ENCODE results near the gene RIN3. TPM values are rescaled to one million over a fixed set of nuclear protein-coding genes. Genes with fewer than 3 reads are reported as not detected.

The RIN3 gene
- polyA plus RNA-seq, 1 experiment: 8.2 TPM

DNA sequence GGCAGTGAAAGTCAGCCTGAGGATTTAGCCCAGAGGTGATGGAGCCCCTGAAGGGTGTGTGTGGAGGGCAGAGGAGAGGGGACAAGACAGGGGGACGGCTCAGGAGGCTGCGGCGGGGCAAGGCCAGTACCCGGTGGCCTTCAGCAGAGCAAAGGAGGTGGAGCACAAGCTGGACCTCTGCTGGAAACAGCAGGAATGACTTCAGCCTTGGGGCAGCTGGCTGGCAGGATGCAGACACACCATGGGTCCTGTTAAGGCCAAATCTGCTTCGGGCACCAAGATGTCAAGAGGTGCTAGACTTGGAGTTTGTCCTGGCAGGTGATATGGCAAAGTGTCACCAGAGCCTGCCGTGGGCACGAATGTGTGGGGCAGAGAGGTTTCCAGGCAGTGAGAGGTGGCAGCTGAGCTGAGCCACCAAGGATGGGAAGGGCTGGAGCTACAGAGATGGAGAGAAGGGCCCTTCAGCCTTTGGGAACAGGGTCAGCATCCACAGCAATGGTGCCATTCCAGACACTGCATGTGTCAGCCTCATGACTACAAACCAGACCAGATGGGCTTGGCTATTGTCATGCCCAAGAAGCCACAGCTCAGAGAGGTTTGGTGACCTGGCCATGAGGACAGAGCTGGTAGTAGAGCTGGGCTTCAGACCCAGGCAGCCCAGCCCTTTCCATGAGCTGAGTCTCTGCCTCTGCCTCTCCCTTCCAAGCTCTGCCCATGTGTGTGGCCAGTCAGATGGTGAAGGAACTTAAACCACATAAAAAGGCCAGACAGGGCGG is 142.9 kb downstream of the RIN3 start:
- POLR2A ChIA-PET: no interaction called here

DNA sequence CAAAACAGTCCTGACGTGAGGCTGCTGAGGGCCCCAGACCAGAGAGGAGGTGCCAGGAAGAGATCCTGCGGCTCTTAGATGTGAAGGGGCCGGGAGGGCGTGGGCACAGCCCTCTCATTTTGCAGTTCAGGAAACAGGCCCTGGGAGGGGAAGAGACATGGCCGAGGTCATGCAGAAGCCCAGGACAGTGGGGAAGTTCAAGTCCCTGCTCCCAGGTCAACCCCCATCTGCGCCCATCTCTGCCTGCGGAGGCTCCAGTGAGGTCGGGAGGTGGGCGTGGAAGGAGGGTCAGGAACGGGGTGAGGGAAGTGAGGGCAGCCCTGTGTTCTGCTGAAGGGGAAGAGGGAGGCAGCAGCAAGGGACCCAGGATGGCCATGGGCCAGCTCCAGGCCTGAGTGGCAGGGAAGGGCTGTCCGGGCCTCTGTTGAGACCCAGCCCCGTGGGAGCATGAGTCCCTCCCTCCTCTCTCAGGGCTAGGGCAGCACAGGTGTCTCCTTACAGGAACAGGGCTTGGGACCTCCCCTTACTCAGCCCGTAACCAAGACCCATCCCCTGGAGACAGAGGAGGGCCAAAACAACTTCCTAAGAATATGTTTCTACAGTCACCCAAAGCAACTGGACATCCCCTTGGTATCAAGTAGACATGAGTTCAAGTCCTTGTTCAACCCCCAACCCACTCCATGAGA is 144.0 kb downstream of the RIN3 start:
- no peak for DNase-seq (ENCODE audit: low read depth)
- CTCF ChIA-PET: interaction anchor here (0.5 to 2.7 kb wide), 2 partner anchors 11 to 38 kb away, joined by 3 to 8 read pairs; no protein-coding TSS in a partner anchor
- H3K4me3 ChIP-seq (ENCODE audit: low read depth, low read length): no peak overlapping the region
- peaks cover 16% of the 10 kb centered on the region for H3K36me3 ChIP-seq (ENCODE audit: control insufficient read depth, insufficient read depth, low read length)
- no peaks in the 10 kb centered on the region for H3K27me3 ChIP-seq (ENCODE audit: control insufficient read depth, insufficient read depth, low read length)
- TF ChIP-seq, protein P1, sequence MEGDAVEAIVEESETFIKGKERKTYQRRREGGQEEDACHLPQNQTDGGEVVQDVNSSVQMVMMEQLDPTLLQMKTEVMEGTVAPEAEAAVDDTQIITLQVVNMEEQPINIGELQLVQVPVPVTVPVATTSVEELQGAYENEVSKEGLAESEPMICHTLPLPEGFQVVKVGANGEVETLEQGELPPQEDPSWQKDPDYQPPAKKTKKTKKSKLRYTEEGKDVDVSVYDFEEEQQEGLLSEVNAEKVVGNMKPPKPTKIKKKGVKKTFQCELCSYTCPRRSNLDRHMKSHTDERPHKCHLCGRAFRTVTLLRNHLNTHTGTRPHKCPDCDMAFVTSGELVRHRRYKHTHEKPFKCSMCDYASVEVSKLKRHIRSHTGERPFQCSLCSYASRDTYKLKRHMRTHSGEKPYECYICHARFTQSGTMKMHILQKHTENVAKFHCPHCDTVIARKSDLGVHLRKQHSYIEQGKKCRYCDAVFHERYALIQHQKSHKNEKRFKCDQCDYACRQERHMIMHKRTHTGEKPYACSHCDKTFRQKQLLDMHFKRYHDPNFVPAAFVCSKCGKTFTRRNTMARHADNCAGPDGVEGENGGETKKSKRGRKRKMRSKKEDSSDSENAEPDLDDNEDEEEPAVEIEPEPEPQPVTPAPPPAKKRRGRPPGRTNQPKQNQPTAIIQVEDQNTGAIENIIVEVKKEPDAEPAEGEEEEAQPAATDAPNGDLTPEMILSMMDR (IDR thresholded peaks at IDR 0.05; ENCODE audit: insufficient read depth, low read depth, low read length): no peak
- POLR2A ChIA-PET: no interaction called here

More for the DNA sequence above, 142.9 kb downstream of the RIN3 start:
- no peak overlapping the region for H3K4me3 ChIP-seq (ENCODE audit: low read depth, low read length)
- CTCF ChIA-PET: interaction anchor here (0.5 to 0.9 kb wide), 5 partner anchors 9 to 549 kb away, joined by 3 to 4 read pairs (median 3); no protein-coding TSS in a partner anchor
- H3K27me3 ChIP-seq (ENCODE audit: control insufficient read depth, insufficient read depth, low read length): no peaks in the 10 kb centered on the region
- TF ChIP-seq, protein P1 (IDR thresholded peaks at IDR 0.05; ENCODE audit: insufficient read depth, low read depth, low read length): peak; percentile 15; the same call in 1 of the 2 replicates
- DNase-seq (ENCODE audit: low read depth): no peak
- peaks cover 16% of the 10 kb centered on the region for H3K36me3 ChIP-seq (ENCODE audit: control insufficient read depth, insufficient read depth, low read length)

DNA sequence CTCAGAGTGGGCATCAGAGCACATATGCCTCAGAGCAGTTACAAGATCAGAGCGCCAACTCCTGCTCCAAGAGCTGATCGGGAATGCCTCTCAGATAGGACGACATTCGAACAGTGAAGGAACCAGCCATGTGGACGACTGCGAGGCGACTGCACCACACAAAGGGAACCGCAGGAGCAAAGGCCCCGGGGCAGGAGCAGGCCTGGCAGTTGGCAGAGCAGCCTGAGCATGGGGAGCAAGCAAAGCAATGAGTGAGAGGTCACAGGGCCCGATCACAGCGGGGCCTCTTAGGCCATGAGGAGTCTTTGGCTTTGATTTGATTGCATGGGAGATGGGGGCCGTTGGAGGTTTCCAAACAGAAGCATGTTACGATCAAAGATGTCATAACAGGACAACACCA is 144.6 kb downstream of the RIN3 start:
- TF ChIP-seq, protein P1 (IDR thresholded peaks at IDR 0.05; ENCODE audit: insufficient read depth, low read depth, low read length): no peak
- H3K27me3 ChIP-seq (ENCODE audit: control insufficient read depth, insufficient read depth, low read length): no peaks in the 10 kb centered on the region
- DNase-seq (ENCODE audit: low read depth): no peak
- ChIA-PET CTCF (interaction anchor here (0.5 to 2.7 kb wide), 2 partner anchors 12 to 39 kb away, joined by 3 to 8 read pairs; no protein-coding TSS in a partner anchor), POLR2A (no interaction called here)
- peaks cover 12% of the 10 kb centered on the region for H3K36me3 ChIP-seq (ENCODE audit: control insufficient read depth, insufficient read depth, low read length)
- H3K4me3 ChIP-seq (ENCODE audit: low read depth, low read length): no peak overlapping the region

DNA sequence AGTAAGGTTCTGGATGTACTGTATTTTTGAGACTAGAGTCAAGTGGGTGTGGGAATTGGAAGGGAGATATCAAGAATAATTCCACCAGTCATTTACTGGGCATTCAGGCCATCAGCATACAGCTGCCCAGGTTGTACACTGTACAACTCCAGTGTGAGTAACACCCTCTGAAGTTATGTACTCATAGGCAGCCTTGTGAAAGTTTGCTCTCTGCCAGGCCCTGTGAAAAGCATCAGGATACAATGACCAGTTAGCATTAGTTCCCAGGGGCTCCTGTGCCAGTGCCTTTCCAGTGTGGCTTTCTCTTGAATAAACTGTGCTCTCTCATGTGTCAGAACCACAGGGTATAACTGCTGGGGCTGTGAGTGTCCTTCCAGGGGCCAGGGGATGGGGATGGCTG is 145.1 kb downstream of the RIN3 start:
- TF ChIP-seq, protein P1 (IDR thresholded peaks at IDR 0.05; ENCODE audit: insufficient read depth, low read depth, low read length): no peak
- no peak overlapping the region for H3K4me3 ChIP-seq (ENCODE audit: low read depth, low read length)
- no peak for DNase-seq (ENCODE audit: low read depth)
- POLR2A ChIA-PET: no interaction called here
- peaks cover 10% of the 10 kb centered on the region for H3K36me3 ChIP-seq (ENCODE audit: control insufficient read depth, insufficient read depth, low read length)
- CTCF ChIA-PET: interaction anchor here (2.7 kb wide), 1 partner anchor 12 kb away, joined by 8 read pairs; no protein-coding TSS in a partner anchor
- H3K27me3 ChIP-seq (ENCODE audit: control insufficient read depth, insufficient read depth, low read length): no peaks in the 10 kb centered on the region

Data from BJ (cell line).